ENCODE data around the gene PSMB8.
"Not testable (repeated sequence)": the region's sequence is repeated elsewhere in the genome, so short reads cannot be mapped to it uniquely, and the experiment has no call there.

The PSMB8 gene

DNA sequence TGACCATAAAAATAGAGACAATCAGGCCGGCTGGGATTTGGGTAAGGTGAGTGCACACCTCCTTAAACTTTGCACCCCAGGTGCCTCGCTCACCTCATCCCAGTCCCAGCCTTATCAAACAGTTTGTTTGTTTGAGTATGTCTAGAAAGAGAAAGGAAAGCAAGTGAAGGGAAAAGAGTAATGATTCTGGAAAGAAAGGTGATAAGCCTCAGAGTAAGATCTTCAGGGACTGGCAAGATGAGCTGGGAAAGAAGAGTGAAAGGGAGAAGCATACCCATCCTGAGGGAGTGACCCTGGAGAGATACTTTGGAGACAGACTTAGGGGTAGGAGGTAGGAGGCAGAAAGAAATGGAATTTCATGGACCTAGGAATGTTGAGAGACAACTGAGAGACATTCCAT, 7.0 kb downstream of the PSMB8 start:
- no peak for DNase-seq (ENCODE audit: low spot score)

DNA sequence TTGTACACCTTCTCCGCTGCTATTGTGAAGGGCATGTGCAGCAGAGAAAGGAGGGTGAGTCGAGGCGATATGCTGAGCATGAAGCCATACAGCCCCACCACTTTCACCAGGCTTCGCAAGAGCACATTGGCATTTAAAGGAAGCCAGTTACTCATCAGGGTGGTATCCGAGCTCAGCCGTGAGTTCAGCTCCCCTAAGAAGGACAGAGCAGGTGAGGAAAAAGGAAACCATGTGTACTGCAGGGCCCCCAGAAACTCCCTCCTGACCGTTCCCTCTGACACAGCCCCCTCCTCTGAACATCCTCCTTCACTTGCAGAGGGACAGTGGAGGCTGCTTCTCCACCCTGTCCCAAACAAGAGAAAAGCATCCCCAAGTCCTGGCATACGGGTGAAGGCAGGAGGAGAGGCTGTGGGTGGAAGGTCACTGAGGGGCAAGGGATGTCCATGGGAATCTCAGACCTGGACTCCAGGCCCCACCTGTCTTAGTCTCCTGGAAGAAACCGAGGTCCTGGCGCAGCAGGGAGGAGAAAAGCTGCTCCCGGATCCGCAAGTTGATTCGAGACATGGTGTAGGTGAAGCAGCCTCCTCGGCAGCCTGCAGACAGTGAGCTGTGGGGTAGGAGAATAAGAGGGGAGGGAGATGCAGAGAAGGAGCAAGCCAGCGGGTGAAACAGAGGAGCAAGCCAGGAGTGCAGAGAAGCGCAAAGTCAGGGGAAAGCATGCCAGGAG, 8.5 kb downstream of the PSMB8 start:
- DNase-seq (ENCODE audit: low spot score), result no peak

DNA sequence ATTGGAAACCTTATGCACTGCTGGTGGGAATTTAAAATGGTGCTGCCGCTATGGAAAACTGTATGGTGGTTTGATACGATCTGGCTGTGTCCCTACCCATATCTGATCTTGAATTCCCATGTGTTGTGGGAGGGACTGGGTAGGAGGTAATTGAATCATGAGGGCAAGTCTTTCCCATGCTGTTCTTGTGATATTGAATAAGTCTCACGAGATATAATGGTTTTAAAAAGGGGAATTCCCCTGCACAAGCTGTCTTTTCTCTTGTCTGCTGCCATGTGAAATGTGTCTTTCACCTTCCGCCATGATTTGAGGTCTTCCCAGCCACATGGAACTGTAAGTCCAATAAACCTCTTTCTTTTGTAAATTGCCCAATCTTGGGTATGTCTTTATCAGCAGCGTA, 10.2 kb downstream of the PSMB8 start:
- DNase-seq (ENCODE audit: low spot score), result no peak

DNA sequence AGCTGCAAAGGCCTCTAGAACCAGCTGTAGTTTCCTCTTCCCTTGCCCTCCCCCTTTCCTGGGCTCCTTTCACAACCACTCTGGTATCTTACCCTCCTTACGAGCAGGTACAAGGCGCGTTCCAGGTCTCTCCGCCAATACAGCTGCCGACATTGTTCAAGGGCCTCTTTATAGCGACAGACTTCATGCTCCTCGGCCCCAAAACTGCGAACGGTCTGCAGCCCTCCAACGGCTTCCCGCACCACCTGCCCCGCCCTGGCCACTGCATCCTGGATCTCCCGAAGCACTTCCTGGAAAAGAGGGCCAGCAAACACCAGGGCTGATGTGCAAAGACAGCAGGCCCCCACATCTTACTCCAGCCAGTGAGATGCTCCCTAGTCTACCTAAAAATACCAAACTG, 11.3 kb downstream of the PSMB8 start:
- DNase-seq (ENCODE audit: low spot score), result no peak

DNA sequence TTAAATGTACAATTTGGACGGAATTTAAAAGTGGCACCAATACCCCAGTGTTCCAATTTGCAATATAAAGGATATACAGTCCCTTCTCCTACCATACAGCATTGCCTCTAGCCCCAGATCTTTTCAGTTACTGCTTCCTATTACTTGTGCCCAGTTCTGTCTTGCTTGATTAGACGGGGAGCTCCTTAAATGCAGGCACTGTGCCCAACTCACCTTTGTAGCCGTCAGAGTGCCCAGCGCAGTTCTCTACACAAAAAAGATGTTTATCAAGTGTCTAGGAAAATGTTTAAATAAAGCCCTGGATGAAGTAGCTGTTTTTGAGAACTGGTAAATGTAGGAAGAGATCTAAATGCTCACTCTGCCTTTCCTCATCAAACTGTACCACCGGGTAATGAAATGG, 12.9 kb downstream of the PSMB8 start:
- no peak for DNase-seq (ENCODE audit: low spot score)

DNA sequence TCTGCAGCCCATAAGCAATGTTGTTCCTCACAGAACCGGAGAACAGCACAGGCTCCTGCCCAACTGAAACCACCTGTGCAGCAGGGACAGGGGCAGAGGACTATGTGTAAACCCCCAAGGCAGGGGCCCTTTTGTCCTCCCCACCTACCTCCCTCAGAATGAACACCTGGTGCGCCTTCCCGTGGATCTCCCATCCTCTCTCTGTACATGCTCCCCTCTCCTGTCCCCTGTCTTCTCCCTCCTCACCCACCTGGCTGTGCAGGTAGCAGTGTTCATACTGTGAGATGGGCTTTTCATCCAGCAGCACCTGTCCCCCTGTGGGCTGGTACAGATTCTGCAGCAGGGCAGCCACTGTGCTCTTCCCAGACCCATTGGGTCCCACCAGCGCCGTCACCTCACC, 13.8 kb downstream of the PSMB8 start:
- DNase-seq (ENCODE audit: low spot score), result no peak

DNA sequence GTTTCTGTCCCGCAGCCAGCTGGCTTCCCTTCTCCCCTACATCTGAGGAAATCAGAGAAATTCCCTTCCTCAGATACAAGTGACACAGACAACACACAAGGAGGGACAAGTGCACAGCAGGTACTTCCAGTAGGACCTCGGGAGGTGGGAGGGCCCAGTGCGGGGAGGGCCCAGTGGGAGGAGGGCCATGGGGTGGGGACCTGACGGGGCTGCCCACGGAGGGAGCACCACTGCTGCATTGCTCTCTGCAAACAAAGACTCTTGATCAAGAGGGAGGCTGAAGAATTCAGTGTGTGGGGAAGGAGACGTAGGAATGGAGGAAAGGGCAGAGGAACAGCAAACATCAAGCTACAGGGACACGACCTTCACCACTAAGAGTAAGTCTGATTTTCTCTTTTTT, 14.4 kb downstream of the PSMB8 start:
- DNase-seq (ENCODE audit: low spot score), result no peak

DNA sequence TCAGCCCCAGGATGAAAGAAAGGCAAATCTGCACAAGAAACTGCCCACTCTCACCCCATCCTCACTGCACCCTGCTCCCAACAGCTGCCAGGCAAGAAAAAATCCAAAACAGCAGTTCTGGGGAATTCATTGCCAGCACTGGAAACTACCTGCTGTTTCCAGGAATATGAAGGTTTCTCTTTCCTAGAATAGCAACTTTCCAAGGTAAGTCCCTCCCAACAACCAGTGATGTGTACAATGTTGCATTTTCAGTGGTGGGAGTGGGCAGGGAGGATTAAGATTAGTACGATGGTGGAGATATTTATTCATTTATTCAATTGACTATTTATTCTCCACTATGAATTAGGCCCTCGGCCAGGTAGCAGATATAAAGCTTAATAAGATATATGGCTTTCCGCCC, 16.8 kb downstream of the PSMB8 start:
- DNase-seq (ENCODE audit: low spot score), result no peak

DNA sequence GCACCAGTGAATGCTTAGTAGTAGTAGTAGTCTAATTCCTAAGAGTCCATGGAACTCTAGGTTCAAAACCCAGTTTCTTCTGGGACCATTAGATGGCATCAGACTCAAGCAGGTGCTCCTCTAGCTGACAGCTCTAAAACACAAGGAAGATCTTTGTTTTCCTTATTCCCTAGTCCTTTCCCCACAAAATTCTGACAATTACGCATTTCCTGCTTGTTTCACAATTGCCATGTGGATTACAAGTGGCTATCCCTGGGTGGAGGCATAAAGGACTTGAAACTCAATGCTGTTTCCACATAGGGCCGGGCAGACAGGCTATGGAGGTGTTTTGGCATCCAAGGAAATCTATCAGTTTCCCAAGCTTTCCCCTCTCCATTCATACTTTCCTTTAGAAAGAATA, 17.9 kb downstream of the PSMB8 start:
- no peak for DNase-seq (ENCODE audit: low spot score)

DNA sequence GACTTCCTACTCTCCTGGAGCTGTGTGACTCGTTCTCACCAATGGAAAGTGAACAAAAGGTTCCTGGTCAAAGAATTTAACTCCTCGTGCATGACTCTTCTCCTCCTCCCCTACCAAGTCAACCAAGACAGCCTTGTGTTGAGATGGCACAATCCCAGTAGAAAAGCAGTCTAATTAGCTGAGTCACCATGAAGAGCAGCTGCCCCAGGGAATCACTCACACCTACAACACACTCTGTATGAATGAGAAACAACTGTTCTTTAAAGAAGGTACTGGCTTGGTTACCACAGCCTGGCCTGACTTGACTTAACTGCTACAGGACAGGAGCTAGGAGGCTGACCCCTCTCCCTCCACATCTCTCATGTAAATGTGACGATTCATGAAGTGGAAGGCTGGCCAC, 24.1 kb downstream of the PSMB8 start:
- DNase-seq (ENCODE audit: low spot score), result no peak

DNA sequence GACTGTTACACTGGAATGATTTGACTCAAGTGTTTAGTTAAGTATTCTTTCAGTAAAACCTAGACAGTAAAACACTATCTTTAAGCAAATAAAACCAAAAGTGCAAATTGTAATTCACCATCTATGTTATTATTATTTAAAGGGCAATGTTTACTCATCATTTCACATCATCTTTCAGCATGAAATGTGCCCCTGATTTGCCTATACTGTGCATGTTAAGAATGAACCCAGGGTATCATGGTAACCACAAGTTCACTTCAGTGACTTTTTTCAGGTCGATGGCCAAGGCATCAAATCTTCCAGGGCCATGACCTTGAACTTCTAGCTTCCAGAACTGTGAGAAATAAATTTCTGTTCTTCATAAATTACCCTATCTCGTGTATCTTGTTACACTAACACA, 25.0 kb downstream of the PSMB8 start:
- DNase-seq (ENCODE audit: low spot score), result no peak

DNA sequence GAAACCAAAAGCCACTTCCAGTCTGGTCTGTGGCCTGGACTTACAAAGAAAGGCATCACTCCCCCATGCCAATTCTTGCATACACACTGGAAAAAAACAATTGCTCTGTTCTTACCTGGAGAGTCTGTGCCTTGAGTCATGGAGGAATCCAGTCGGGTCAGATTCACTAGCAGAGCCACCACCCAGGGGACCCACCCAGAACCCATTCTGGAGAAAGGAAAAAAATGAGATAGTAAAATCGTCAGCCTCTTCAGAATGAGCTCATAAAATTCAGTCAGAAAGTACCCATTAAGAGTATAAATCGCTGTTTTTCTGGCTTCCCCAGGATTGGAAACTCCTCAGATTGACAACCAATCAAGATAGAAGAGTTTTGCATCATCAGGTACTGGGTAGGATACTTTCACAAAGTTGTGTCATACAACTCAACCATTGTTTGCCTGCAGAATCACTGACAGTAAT, 27.1 kb downstream of the PSMB8 start, which contains the start of gene HLA-DOB:
TSS of gene HLA-DOB (minus strand) at position 257 of the 459 bp plus-strand sequence. CDS start at position 206, 51 bp downstream.
- DNase-seq (ENCODE audit: low spot score), result no peak

DNA sequence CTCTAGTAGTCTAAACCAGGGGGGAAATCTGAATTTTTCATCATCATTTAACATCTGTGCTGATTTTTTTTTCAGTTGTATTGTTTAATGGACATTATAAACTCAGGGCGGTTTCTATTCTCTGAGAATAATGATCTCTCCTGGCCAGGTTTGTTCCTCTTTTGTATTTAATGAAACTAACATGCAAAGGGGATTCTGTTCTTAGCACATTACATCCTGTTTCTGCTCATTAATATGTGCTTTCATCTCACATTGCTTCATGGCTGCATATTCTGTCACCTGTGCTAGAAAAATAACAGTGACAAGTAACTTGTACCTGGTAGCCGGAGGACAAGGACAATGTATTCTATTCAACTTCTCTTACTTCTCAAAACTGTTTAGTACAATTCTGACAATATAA, 27.9 kb downstream of the PSMB8 start:
- DNase-seq (ENCODE audit: low spot score), result no peak

DNA sequence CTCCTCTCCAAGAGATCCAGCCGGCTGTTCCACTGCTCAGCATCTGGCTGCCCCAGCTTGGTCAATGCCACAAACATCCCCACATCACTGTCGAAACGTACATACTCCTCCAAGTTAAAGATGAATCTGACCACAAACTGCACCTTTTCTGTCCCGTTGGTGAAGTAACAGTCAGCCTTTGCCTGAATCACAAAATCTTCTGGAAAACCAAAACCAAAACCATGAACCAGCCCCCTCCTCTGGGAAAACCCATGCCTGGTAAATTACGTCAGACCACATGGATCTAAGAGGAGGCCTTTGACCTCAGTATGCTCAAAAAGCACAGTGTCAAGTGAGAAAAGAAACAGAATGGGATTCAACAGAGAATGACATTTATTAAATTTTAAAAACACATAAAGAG, 28.7 kb downstream of the PSMB8 start:
- no peak for DNase-seq (ENCODE audit: low spot score)

DNA sequence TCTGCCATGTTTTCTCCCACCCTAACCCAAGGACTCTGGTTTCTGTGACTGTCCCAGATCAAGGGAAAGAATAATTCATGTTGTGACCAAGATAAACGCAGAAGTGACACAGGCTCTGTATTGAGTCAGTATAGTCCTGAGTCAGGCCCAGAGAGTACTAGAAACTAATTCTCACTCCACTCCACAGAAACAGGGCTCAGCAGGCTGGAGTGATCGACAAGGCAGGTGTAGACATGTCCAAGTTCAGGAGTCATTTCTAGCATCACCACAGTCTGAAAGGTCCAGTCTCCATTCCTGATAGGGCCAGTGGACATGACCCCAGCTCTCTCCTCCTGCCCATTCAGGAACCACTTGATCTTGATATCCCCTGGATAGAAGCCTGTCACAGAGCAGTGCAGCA, 29.7 kb downstream of the PSMB8 start:
- DNase-seq (ENCODE audit: low spot score), result no peak

DNA sequence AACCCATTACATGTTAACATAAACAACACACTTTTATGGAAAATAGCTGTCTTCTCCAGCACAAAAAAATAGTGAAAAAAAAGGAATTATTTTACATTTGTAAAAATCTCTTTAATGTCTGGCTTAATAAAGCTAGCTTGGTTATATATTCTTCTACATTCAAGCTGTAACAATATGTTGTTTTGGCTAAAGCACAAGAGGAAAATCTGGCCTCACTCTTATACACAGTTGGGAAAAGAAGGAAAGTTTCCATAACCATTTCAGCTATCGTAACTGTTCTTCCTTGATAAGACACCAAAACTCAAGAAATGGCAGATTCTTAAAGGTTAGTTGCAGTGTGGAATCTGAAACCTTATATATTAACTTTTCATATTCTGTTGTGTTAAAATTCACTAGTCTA, 34.7 kb downstream of the PSMB8 start:
- no peak for DNase-seq (ENCODE audit: low spot score)

DNA sequence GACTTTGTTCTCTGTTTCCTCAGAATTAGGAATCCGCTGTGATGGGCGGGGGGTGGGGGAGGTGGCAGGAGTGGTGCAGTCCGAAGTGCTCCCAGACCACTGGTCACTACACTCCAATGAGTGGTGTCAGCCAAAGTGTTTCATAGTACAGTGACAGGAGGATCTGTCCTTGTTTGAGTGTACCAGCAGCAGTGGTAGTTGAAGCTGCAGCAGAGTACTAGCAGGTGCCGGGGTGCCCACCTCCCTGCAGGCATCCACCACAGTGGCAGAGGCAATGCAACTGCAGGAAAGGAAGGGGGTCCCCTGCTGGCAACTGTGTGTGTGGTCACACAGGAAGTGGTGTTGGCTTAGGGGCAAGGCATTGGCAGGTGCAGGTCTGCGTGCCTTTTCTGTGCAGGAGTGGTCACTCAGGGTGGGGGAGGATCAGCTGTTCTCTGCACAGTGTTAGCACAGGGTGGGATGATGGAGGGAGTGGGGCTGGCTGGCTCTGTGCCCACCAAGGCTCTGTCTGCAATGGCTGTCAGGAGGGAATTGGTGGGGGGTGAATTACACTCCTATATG, 36.7 kb downstream of the PSMB8 start:
- no peak for DNase-seq (ENCODE audit: low spot score)

DNA sequence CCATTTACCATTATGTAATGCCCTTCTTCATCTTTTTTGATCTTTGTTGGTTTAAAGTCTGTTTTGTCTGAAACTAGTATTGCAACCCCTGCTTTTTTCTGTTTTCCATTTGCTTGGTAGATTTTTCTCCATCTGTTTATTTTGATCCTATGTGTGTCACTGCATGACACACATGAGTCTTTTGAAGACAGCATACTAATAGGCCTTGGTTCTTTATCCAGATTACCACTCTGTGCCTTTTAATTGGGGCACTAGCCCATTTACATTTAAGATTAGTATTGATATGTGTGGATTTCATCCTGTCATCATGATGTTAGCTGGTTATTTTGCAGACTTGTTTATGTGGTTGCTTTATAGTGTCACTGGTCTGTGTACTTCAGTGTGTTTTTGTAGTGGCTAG, 38.4 kb downstream of the PSMB8 start:
- DNase-seq (ENCODE audit: low spot score), result not testable (repeated sequence)

DNA sequence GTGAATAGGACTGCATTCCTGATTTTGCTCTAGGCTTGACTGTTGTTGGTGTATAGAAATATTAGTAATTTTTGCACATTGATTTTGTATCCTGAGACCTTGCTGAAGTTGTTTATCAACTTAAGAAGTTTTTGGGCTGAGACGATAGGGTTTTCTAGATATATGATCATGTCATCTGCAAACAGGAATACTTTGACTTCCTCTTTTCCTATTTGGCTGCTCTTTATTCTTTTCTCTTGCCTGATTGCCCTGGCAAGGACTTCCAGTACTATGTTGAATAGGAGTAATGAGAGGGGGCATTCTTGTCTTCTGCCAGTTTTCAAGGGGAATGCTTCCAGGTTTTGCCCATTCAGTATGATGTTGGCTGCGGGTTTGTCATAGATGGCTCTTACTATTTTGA, 40.4 kb downstream of the PSMB8 start:
- DNase-seq (ENCODE audit: low spot score), result no peak

DNA sequence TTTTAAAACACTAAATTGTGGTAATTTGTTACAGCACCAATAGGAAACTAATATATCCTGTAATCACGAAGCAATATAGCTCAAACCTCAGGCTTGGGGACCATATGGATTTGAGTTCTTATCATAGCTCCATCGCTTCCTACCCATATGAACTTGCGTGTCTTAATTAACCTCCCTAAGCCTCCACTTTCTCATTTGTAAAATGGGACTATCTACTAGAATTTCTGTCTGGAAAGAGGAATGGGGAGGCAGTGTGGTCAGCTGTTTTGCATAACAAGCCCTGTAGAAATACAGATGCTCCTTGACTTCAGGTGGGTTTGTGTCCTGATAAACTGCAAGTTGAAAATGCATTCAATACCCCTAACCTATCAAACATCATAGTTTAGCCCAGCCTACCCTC, 44.1 kb downstream of the PSMB8 start:
- DNase-seq (ENCODE audit: low spot score), result no peak

DNA sequence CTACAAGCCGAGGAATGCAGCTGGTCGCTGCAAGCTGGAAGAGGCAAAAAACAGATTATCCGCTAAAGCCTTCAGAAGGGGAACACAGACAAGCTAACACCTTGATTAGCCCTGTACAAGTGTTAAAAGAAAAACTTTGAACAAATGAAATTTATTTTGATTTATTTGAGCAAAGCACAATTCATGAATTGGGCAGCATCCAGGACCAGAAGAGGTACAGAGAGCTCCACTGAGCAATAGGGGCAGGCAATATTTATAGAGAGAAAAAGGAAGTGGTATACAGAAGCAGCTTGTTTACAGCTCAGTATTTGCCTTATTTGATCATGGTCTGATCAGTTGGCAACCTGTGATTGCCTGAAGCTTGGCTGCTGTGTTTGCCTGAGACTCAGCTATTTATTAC, 44.7 kb downstream of the PSMB8 start:
- DNase-seq (ENCODE audit: low spot score), result no peak

DNA sequence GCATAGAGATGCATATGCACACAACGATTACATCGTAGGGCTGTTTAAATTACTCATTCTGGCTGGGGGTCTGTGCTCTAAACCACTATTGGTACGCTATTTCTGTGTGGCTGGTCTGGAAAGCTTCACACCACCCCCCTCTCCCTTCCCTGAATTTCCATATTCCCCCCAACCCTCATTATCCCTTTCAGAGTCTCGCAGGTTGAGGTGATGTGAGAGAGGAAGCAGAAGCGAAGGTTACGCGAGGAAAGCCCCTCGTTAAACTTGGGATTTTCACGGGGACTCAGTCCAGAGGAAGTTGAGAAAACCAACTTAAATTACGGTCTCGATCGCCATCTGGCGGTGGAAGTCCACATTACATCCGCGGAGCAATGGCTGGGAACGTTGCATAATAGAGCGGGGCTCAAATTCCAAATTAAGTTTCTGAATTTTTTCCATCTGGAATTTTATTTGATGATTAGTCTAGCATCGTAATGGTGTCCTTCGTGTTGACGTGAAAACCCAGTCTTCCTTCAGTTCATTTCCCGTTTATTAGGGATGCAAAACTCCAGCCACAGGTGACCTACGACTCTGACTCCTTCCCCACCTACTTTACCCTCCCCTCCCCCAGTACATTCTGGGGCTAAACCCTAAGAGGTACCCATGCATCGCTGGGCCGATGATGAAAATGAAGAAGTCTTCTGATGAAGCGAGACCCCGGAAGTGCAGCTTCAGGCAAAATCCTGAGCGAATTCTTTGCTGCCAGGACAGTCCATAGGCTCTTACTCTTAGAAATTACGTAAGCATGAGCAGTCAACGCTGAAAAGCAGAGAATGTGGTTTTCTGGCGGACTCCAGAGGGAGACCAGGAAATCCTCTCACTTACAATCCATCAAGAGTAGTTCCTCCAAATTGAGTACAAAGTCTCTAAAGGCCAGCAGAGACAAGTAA, 46.7 kb downstream of the PSMB8 start:
- DNase-seq (ENCODE audit: low spot score), result peak; percentile 70

DNA sequence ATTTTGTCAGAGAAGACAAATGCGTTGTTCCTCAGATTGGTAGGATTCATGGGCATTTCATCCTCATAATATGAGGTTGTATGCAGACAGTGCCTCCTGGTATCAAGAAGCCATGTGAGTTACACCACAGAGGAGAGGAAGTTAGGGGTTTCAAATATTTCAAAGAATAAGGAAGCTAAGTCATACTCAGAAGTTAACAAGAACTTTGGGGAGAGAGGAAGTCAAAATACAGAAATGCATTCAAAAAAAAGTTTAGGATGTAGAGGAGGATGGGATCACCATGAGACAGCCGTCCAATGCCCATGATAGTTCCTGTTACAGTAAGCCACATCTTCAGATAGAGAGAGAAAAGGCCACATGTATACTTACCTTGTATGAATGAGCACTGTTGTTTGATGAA, 49.3 kb downstream of the PSMB8 start:
- DNase-seq (ENCODE audit: low spot score), result no peak

Data from D341Med (cell line).